HFFc6 (cell line): ENCODE measurements around the gene ARID2. TPM values are rescaled to one million over a fixed set of nuclear protein-coding genes. Genes with fewer than 3 reads are reported as not detected.

Experiments used
- DNase-seq: peaks from one replicate; pipeline ENCODE4 v3.0.0-alpha.2; 2018
- H3K27ac Mint-ChIP-seq: 2 replicates; pipeline ENCODE4 v1.8.0; 2020; ENCODE audit warnings: mild to moderate bottlenecking, mixed read lengths
- H3K27me3 Mint-ChIP-seq: 2 replicates; pipeline ENCODE4 v1.8.0; 2021; ENCODE audit warnings: mild to moderate bottlenecking, moderate library complexity, mixed read lengths; ENCODE audit not compliant: insufficient read depth
- H3K36me3 Mint-ChIP-seq: 2 replicates; pipeline ENCODE4 v1.8.0; 2021; ENCODE audit warnings: low read depth, mixed read lengths
- H3K4me1 Mint-ChIP-seq: 2 replicates; pipeline ENCODE4 v1.8.0; 2020; ENCODE audit warnings: low read depth, mixed read lengths
- H3K4me3 Mint-ChIP-seq: 2 replicates; pipeline ENCODE4 v1.8.0; 2020; ENCODE audit warnings: mild to moderate bottlenecking, moderate library complexity, mixed read lengths
- H3K9me3 Mint-ChIP-seq: 2 replicates; pipeline ENCODE4 v1.8.0; 2020; ENCODE audit warnings: mild to moderate bottlenecking, mixed read lengths
- total RNA-seq, 6 experiments: library from RNA; stranded (reverse); fragmentation: NEBNext Ultra II Directional; extraction: Animal tissue kit (Norgen Biotek cat#: 25700); gene quantifications; 2 replicates in 1 of 6; 3 replicates in 5 of 6; pipeline ENCODE4 v1.2.3, GENCODE V29; 2021
- TF ChIP-seq, protein P1 (sequence below): fragments of 200-600 bp; sonication (generic); IDR thresholded peaks from 2 replicates; pipeline ENCODE4 v1.5.0; 2021; ENCODE audit warnings: antibody characterized with exemption, mild to moderate bottlenecking

Gene ARID2
- total RNA-seq, 6 experiments from 2014 or later, result 11.5 to 15.6 (median 14.0) TPM

- Mint-ChIP-seq H3K27me3 (0 out of 2 replicates have a peak, but pooled peaks cover 2% of the 10 kb centered on the region), H3K36me3 (0 out of 2 replicates have a peak, but pooled peaks cover 4% of the 10 kb centered on the region), H3K4me3 (peak overlapping the region; percentile 92), H3K4me1 (peaks cover 28% of the 10 kb centered on the region), H3K9me3 (no peaks in the 10 kb centered on the region), H3K27ac (peak overlapping the region; percentile 99)
- TF ChIP-seq, protein P1, sequence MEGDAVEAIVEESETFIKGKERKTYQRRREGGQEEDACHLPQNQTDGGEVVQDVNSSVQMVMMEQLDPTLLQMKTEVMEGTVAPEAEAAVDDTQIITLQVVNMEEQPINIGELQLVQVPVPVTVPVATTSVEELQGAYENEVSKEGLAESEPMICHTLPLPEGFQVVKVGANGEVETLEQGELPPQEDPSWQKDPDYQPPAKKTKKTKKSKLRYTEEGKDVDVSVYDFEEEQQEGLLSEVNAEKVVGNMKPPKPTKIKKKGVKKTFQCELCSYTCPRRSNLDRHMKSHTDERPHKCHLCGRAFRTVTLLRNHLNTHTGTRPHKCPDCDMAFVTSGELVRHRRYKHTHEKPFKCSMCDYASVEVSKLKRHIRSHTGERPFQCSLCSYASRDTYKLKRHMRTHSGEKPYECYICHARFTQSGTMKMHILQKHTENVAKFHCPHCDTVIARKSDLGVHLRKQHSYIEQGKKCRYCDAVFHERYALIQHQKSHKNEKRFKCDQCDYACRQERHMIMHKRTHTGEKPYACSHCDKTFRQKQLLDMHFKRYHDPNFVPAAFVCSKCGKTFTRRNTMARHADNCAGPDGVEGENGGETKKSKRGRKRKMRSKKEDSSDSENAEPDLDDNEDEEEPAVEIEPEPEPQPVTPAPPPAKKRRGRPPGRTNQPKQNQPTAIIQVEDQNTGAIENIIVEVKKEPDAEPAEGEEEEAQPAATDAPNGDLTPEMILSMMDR, result no peak
- peak; percentile 2 for DNase-seq
Observed at GRCh38 chr12:45726603-45727300, 2.8 kb upstream of the ARID2 start.

- Mint-ChIP-seq H3K36me3 (0 out of 2 replicates have a peak, but pooled peaks cover 4% of the 10 kb centered on the region), H3K4me3 (peak overlapping the region; percentile 92), H3K27me3 (0 out of 2 replicates have a peak, but pooled peaks cover 2% of the 10 kb centered on the region), H3K4me1 (peaks cover 32% of the 10 kb centered on the region), H3K27ac (peak overlapping the region; percentile 99), H3K9me3 (no peaks in the 10 kb centered on the region)
- TF ChIP-seq, protein P1, result no peak
- DNase-seq, result peak; percentile 94
Observed at GRCh38 chr12:45727301-45727979, 2.1 kb upstream of the ARID2 start.

DNA sequence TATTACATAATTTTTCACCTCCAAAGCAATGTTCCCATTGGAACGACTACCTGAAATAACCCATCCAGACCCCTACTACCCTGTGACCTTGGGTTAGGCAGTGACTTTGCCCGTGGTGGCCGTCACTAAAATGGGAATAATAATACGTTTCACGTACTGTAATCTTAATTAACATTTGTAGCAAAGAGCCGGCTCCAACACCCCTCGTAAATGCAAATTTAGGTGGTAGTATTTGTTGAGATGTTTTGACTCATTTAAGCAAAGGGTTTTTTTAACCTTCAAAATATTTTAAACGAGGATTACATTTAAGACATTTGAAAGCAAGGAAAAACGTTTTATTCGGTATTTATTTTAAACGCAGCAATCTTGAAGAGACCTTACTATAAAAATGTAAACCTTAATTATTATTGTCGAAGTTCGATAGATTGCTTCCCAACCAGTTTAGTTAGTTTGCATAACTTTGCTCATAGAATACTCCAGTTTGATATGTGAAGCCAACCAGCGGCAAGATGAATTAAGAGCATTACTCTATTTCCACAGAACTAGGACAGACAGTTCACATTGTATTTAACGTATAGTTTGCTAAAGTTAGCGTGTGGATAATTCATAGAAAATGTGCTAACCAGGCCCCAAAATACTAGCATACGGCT, 1.4 kb upstream of the ARID2 start:
- peak; percentile 0 for DNase-seq
- Mint-ChIP-seq H3K4me1 (peaks cover 37% of the 10 kb centered on the region), H3K27me3 (0 out of 2 replicates have a peak, but pooled peaks cover 2% of the 10 kb centered on the region), H3K9me3 (no peaks in the 10 kb centered on the region), H3K4me3 (peak overlapping the region; percentile 92), H3K36me3 (0 out of 2 replicates have a peak, but pooled peaks cover 4% of the 10 kb centered on the region), H3K27ac (peak overlapping the region; percentile 99)
- TF ChIP-seq, protein P1, result no peak

DNA sequence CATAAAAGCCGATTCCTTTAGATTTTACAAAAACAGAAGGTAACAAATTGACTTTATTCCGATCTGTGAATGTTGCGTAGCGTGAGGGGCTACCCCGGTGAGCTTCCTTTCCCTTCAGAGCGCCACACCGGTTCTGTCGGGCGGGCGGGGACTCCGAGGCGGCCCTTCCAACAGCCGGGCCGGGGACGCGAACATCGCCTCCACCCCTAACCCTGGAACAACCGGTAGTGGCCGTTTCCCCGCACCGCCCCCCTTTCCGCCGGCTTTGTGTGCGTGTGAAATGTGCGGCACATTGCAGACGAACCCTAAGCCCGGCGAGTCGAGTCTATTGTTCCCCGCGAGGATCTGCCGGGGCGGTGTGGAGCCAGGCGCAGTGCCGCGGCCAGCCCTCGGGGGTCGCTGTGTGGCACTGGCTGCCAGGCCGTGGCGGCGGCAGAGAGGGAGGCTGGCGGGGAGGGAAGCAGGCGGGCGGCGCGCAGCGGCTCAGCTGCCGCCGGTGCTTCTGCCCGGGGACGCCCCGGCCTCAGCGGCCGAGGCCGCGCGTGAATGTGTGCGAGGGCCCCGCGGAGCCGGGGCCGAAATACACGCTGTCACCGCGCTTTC, 775 bp upstream of the ARID2 start:
- Mint-ChIP-seq H3K27me3 (0 out of 2 replicates have a peak, but pooled peaks cover 2% of the 10 kb centered on the region), H3K4me3 (peak overlapping the region; percentile 92), H3K9me3 (no peaks in the 10 kb centered on the region), H3K27ac (peak overlapping the region; percentile 99), H3K4me1 (peaks cover 40% of the 10 kb centered on the region), H3K36me3 (0 out of 2 replicates have a peak, but pooled peaks cover 4% of the 10 kb centered on the region)
- TF ChIP-seq, protein P1, result peak; percentile 94
- peak; percentile 96 for DNase-seq

DNA sequence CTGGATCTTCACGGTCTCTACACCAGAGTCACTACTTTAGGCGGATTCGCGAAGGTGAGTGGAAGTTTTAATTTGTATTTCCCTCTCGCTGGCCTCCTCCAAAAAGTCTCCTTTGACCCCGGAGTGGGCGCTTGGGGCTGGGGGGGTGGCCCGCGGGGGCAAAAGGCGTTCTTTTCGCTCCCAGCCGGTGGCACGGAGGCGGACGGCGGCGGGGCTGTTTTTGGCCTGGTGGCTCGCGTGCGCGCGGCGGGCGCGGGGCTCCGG, 510 bp downstream of the ARID2 start:
- H3K4me3 Mint-ChIP-seq, result peak overlapping the region; percentile 92
- no peak for DNase-seq
- H3K4me1 Mint-ChIP-seq, result peaks cover 38% of the 10 kb centered on the region
- H3K9me3 Mint-ChIP-seq, result no peaks in the 10 kb centered on the region
- peaks cover 6% of the 10 kb centered on the region for H3K36me3 Mint-ChIP-seq
- TF ChIP-seq, protein P1, result no peak
- peaks cover 2% of the 10 kb centered on the region; the same call in 1 of the 2 replicates for H3K27me3 Mint-ChIP-seq
- H3K27ac Mint-ChIP-seq, result peak overlapping the region; percentile 99
